K562 (cell line): Measurements from ENCODE around the gene LIMCH1. TPM values are rescaled to one million over a fixed set of nuclear protein-coding genes. Genes with fewer than 3 reads are reported as not detected.

Experiments used
- ATAC-seq: fragments of 200-7000 bp; cut with Tn5 transposase; 3 replicates; pipeline ENCODE4 v1.9.1; 2020; ENCODE audit warnings: moderate library complexity
- BruUV-seq: library from RNA; stranded (reverse); fragments of 400-500 nt; replicated peaks from 2 replicates; lab custom pipeline; 2021; lab: Mats Ljungman, UMichigan
- CTCF ChIA-PET: fragments of 300-600 bp; formaldehyde crosslinking; extraction: SDS; loops from one replicate; lab custom pipeline; 2021; ENCODE audit warnings: low intra/inter-chr PET ratio; lab: Yijun Ruan, JAX
- POLR2A ChIA-PET: fragments of 300-600, 350-650 bp; sonication (Branson Sonifier 250); formaldehyde crosslinking; extraction: SDS; loops from one replicate; lab custom pipeline; 2021; ENCODE audit warnings: antibody characterized with exemption, inconsistent platforms; lab: Yijun Ruan, JAX
- DNase-seq, 4 experiments: peaks; one replicate each; pipeline versions ENCODE4 v3.0.0 to v3.0.0-alpha.2; 2011 to 2018; ENCODE audit warnings: low spot score in 3 of 4, mixed read lengths in 3 of 4; ENCODE audit errors: extremely low read depth in 1 of 4
- FAIRE-seq: peaks from 2 replicates; lab custom pipeline; 2011; peaks lifted over from hg19 to GRCh38; lab: Jason Lieb, UNC
- H2AFZ ChIP-seq: 2 replicates; pipeline ENCODE4 v1.6.0; 2011; ENCODE audit warnings: low read depth, low read length, control low read depth, inconsistent platforms
- H3K27ac ChIP-seq: fragments of 200-600 bp; 3 replicates; pipeline ENCODE4 v1.8.0; 2011; ENCODE audit warnings: low read depth, mild to moderate bottlenecking, control low read depth, inconsistent platforms, low read length, moderate library complexity, mixed read lengths; ENCODE audit errors: extremely low read depth
- H3K27me3 ChIP-seq, 2 experiments: fragments of 300-600 bp in 1 of 2; 2 replicates in 1 of 2; 3 replicates in 1 of 2; pipeline versions ENCODE4 v1.6.0 to v1.8.0; 2011; ENCODE audit warnings: inconsistent platforms in 2 of 2, low read length in 2 of 2, mild to moderate bottlenecking in 1 of 2, mixed read lengths in 1 of 2, moderate library complexity in 1 of 2; ENCODE audit not compliant: control insufficient read depth in 2 of 2, insufficient read depth in 2 of 2
- H3K36me3 ChIP-seq: fragments of 300-600 bp; 3 replicates; pipeline ENCODE4 v1.8.0; 2011; ENCODE audit warnings: mild to moderate bottlenecking, low read length, inconsistent platforms; ENCODE audit not compliant: control insufficient read depth, insufficient read depth
- H3K4me1 ChIP-seq, 2 experiments: fragments of 200-600 bp in 1 of 2; replicated peaks in 1 of 2; 2 replicates in 1 of 2; 3 replicates in 1 of 2; pipeline versions ENCODE4 v1.5.1 to v1.8.0; 2011; ENCODE audit warnings: inconsistent platforms in 2 of 2, low read length in 2 of 2, mild to moderate bottlenecking in 1 of 2, mixed read lengths in 1 of 2, moderate library complexity in 1 of 2; ENCODE audit not compliant: control insufficient read depth in 2 of 2, insufficient read depth in 2 of 2
- H3K4me2 ChIP-seq: 2 replicates; pipeline ENCODE4 v1.6.1; 2011; ENCODE audit warnings: low read length, control low read depth, inconsistent platforms, mixed read lengths; ENCODE audit not compliant: insufficient read depth
- H3K4me3 ChIP-seq: fragments of 200-600 bp; sonication (generic), shearing (Covaris generic); 2 replicates; pipeline ENCODE4 v1.5.1; 2016; ENCODE audit warnings: control low read depth, inconsistent platforms
- H3K79me2 ChIP-seq: fragments of 200-600 bp; 3 replicates; pipeline ENCODE4 v1.8.0; 2011; ENCODE audit warnings: low read length, inconsistent platforms; ENCODE audit not compliant: control insufficient read depth, insufficient read depth
- H3K9ac ChIP-seq, 2 experiments: 2 replicates each; pipeline versions ENCODE4 v1.6.0 to v1.6.1; 2011; ENCODE audit warnings: low read depth in 2 of 2, low read length in 2 of 2, control low read depth in 1 of 2, inconsistent platforms in 1 of 2, mild to moderate bottlenecking in 1 of 2, mixed read lengths in 1 of 2; ENCODE audit not compliant: insufficient read depth in 1 of 2
- H3K9me1 ChIP-seq: one replicate; pipeline ENCODE4 v1.6.0; 2011; ENCODE audit warnings: inconsistent platforms, mild to moderate bottlenecking, low read length, moderate library complexity; ENCODE audit not compliant: control insufficient read depth, insufficient read depth
- H3K9me3 ChIP-seq: replicated peaks from 2 replicates; pipeline ENCODE4 v1.5.1; 2011; ENCODE audit warnings: low read depth, low read length, inconsistent platforms; ENCODE audit not compliant: control insufficient read depth, insufficient read depth
- H4K20me1 ChIP-seq: replicated peaks from 2 replicates; pipeline ENCODE4 v1.6.1; 2011; ENCODE audit warnings: low read length, inconsistent platforms, mixed read lengths; ENCODE audit not compliant: control insufficient read depth, insufficient read depth
- GABPB1 ChIP-seq: sonication (generic); formaldehyde crosslinking; IDR thresholded peaks from 2 replicates; pipeline ENCODE4 v1.8.0; 2022; ENCODE audit warnings: mild to moderate bottlenecking, missing genetic modification reagents
- GTF2A2 ChIP-seq: IDR thresholded peaks from 2 replicates; pipeline ENCODE4 v1.6.1; 2016; ENCODE audit warnings: mild to moderate bottlenecking, missing genetic modification characterization, missing compliant biosample characterization
- IFI16 ChIP-seq: fragments of 250-450 bp; sonication (Bioruptor Pico); IDR thresholded peaks from 2 replicates; pipeline ENCODE4 v2.1.2; 2022; ENCODE audit warnings: mild to moderate bottlenecking, inconsistent platforms
- MED1 ChIP-seq: sonication (generic); formaldehyde crosslinking; IDR thresholded peaks from 2 replicates; pipeline ENCODE4 v1.8.1; 2023; ENCODE audit warnings: missing genetic modification reagents, borderline replicate concordance
- ZBTB49 ChIP-seq: sonication (generic); formaldehyde crosslinking; IDR thresholded peaks from 2 replicates; pipeline ENCODE4 v1.8.0; 2022; ENCODE audit warnings: missing genetic modification reagents, mild to moderate bottlenecking, borderline replicate concordance
- ZNF518B ChIP-seq: fragments of 250-450 bp; sonication (Bioruptor Pico); IDR thresholded peaks from 2 replicates; pipeline ENCODE4 v1.5.0; 2021; ENCODE audit warnings: mild to moderate bottlenecking, moderate library complexity
- ZNF780A ChIP-seq: fragments of 250-450 bp; sonication (Bioruptor Pico); IDR thresholded peaks from 2 replicates; pipeline ENCODE4 v1.5.0; 2021; ENCODE audit warnings: mild to moderate bottlenecking
- WGBS: fragments of 100-300 bp; shearing (Covaris generic); methylation state at CpG from one replicate; pipeline ENCODE4 v1.1.6; 2016; ENCODE audit warnings: low coverage, mixed read lengths; ENCODE audit not compliant: insufficient coverage; ENCODE audit errors: missing lambda C conversion rate; 5-methylcytosine and 5-hydroxymethylcytosine counted together
- in situ Hi-C: fragments of 300-500 bp; cut with MboI; formaldehyde crosslinking; loops from 4 replicates; pipeline ENCODE4 v1.15.0; 2018; ENCODE audit warnings: inconsistent platforms, mixed read lengths
- intact Hi-C: fragments of 100-400 bp; cut with micrococcal nuclease; formaldehyde crosslinking; loops from 2 replicates; pipeline ENCODE4 v1.14.2; 2022
- polyA plus RNA-seq, 8 experiments: library from polyadenylated mRNA; depleted of rRNA in 4 of 8; stranded (reverse) in 5 of 8; unstranded in 3 of 8; fragments of >200 nt; fragmentation: Nextera tagmentation in 2 of 8; fragmentation: Illumina TruSeq in 1 of 8; extraction: Ambion mirVana in 2 of 8; extraction: Trizol in 1 of 8; gene quantifications; 2 replicates each; pipeline versions ENCODE4 v1.2.1 to v1.2.3, GENCODE V29; 2011 to 2014; ENCODE audit warnings: inconsistent platforms in 1 of 8, missing spikeins in 1 of 8
- total RNA-seq, 7 experiments: library from RNA; depleted of rRNA in 6 of 7; stranded (reverse); fragments of >200 nt in 6 of 7; fragmentation: Illumina TruSeq in 2 of 7; extraction: Trizol in 2 of 7; gene quantifications; 2 replicates each; pipeline versions ENCODE4 v1.2.1 to v1.2.3, GENCODE V29; 2011 to 2021; ENCODE audit warnings: low replicate concordance in 1 of 7
- TF ChIP-seq, protein P1 (sequence below), 3 experiments: IDR thresholded peaks in 2 of 3; conservative IDR thresholded peaks in 1 of 3; 2 replicates each; pipeline ENCODE4 v1.5.1; 2011 to 2012; ENCODE audit warnings: low read length in 3 of 3, mild to moderate bottlenecking in 3 of 3, control low read depth in 2 of 3, improper control_type of control experiment in 1 of 3, inconsistent platforms in 1 of 3, low read depth in 1 of 3, mixed read lengths in 1 of 3, moderate library complexity in 1 of 3; ENCODE audit not compliant: insufficient read depth in 2 of 3
- TF ChIP-seq, protein P2 (sequence below): sonication (generic); formaldehyde crosslinking; IDR thresholded peaks from 2 replicates; pipeline ENCODE4 v1.8.0; 2022; ENCODE audit warnings: missing genetic modification reagents, mild to moderate bottlenecking, borderline replicate concordance

LIMCH1 gene
- total and polyA plus RNA-seq, 9 of the 15 experiments (the other 6 are each of a cell fraction or from before 2014, with no cell fraction given) = 0.35 TPM; not detected in 8

DNA sequence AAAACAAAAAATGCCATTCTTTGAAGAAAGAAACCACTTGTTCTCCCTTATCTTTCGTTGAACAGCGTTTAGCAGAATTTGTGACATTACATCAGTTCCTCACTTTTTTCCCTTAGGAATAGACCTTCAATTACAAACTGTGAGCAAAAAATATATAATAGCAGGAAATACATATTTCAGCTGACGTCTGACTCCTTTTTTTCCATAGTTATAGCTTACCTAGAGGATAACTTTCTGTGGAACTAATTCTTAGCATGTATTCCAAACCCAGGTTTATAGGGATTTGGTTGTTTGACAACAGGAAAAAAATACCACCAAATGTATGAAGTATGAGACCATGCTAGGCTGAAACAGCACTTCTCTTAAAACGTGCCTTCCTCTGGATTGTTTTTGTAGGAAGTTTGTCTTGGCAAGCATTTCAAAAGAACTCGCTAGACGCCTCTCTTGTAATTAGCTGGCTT is 2.0 kb upstream of the LIMCH1 start:
- Histone ChIP-seq H3K4me2 (no peak overlapping the region), H3K36me3 (no peaks in the 10 kb centered on the region), H3K79me2 (no peaks in the 10 kb centered on the region), H3K9me1 (no peaks in the 10 kb centered on the region), H3K27me3 (peaks cover 0 to 6% of the 10 kb centered on the region in 2 experiments; a peak in 3 of 5 replicates), H2AFZ (no peak overlapping the region), H3K9me3 (no peaks in the 10 kb centered on the region), H3K4me1 (no peaks in the 10 kb centered on the region), H4K20me1 (no peaks in the 10 kb centered on the region), H3K27ac (no peak overlapping the region), H3K9ac (no peak overlapping the region), H3K4me3 (no peak overlapping the region)
- BruUV-seq = no TSS peak
- intact Hi-C loops = no loop called here
- in situ Hi-C loops = no loop called here
- WGBS = 0% methylated on average over 6 of the region's 6 CpGs
- ATAC-seq (no peak), DNase-seq (no peak), FAIRE-seq (no peak)
- CTCF ChIA-PET = no interaction called here
- POLR2A ChIA-PET = no interaction called here
- TF ChIP-seq ZNF780A (CRISPR knock-in tag) (no peak), GTF2A2 (tag) (no peak), ZNF518B (CRISPR knock-in tag) (no peak), GABPB1 (CRISPR knock-in tag) (no peak), MED1 (no peak), ZBTB49 (CRISPR knock-in tag) (no peak), IFI16 (CRISPR knock-in tag) (no peak)
- TF ChIP-seq, protein P1, sequence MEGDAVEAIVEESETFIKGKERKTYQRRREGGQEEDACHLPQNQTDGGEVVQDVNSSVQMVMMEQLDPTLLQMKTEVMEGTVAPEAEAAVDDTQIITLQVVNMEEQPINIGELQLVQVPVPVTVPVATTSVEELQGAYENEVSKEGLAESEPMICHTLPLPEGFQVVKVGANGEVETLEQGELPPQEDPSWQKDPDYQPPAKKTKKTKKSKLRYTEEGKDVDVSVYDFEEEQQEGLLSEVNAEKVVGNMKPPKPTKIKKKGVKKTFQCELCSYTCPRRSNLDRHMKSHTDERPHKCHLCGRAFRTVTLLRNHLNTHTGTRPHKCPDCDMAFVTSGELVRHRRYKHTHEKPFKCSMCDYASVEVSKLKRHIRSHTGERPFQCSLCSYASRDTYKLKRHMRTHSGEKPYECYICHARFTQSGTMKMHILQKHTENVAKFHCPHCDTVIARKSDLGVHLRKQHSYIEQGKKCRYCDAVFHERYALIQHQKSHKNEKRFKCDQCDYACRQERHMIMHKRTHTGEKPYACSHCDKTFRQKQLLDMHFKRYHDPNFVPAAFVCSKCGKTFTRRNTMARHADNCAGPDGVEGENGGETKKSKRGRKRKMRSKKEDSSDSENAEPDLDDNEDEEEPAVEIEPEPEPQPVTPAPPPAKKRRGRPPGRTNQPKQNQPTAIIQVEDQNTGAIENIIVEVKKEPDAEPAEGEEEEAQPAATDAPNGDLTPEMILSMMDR (IDR thresholded peaks at IDR 0.05 in 2 of 3, conservative IDR thresholded peaks at IDR 0.05 in 1 of 3; ENCODE audit: insufficient read depth in 2 of 3, low read depth in 1 of 3, low read length in 3 of 3) = no peak
- TF ChIP-seq, protein P2, sequence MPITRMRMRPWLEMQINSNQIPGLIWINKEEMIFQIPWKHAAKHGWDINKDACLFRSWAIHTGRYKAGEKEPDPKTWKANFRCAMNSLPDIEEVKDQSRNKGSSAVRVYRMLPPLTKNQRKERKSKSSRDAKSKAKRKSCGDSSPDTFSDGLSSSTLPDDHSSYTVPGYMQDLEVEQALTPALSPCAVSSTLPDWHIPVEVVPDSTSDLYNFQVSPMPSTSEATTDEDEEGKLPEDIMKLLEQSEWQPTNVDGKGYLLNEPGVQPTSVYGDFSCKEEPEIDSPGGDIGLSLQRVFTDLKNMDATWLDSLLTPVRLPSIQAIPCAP = no peak
